Measurements from ENCODE around the gene OR10A6.

GRCh38 chr11:7898666-7899283, 32.3 kb downstream of the OR10A6 start:
- TF ChIP-seq CTCF (IDR thresholded peaks at IDR 0.05; ENCODE audit: low read depth, low read length) (no peak), EZH2phosphoT487 (IDR thresholded peaks at IDR 0.05; ENCODE audit: low read depth) (no peak)
